Stimulated activated CD4-positive, alpha-beta T cell treated with anti-CD3 and anti-CD28 coated beads, TNF-alpha, amount 100 ng/mL, for 24 hours (primary cell): Measurements from ENCODE around the gene GTF3C1.
"Not testable (repeated sequence)": the region's sequence is repeated elsewhere in the genome, so short reads cannot be mapped to it uniquely, and the experiment has no call there.

Experiments
- DNase-seq, 3 experiments: peaks; one replicate each; pipeline ENCODE4 v3.0.0-alpha.2; 2020; ENCODE audit warnings: low read depth in 3 of 3

Gene GTF3C1

GRCh38 chr16:27445502-27446175 lies 104.1 kb downstream of the GTF3C1 start:
- no peak for DNase-seq

DNA sequence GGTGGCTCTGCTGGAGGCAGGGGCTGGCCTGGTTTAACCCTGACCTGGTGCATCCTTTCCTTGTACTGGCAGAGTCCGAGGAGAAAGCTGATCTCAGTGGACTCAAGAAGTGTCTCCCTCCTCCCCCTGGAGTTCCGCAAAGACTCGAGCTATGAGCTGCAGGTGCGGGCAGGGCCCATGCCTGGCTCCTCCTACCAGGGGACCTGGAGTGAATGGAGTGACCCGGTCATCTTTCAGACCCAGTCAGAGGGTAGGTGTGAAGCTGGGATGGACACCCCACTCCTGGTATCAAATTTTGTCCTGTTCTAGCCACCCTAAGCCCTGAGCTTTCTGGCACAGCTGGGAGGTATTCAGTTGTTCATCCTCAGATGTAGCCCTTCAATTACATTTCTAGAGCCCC lies 105.2 kb downstream of the GTF3C1 start:
- DNase-seq = no peak

GRCh38 chr16:27444015-27444414 lies 105.7 kb downstream of the GTF3C1 start:
- no peak for DNase-seq

GRCh38 chr16:27441998-27442397 lies 107.7 kb downstream of the GTF3C1 start:
- DNase-seq = no peak

DNA sequence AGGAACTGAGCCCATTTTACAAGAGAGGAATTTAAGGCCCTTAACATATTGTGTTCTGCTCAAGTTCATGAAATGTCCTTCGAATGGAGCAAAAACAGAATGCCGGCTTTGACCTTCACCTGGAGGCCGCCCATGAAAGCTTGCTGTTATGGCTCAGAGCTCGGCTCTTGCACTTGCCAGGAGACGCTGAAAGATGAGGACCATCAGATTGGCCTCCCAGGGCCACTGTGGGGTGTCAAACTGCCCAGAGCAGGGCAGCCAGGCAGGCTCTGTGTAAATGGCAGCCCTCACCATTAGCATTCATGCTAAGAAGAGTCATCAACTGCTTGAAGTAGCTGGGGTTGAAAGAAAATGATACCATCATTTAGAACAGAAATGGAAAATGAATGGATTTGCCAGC lies 108.4 kb downstream of the GTF3C1 start:
- DNase-seq = no peak

GRCh38 chr16:27439271-27440018 lies 110.3 kb downstream of the GTF3C1 start:
- DNase-seq = no peak

GRCh38 chr16:27437946-27438345 lies 111.8 kb downstream of the GTF3C1 start:
- DNase-seq = no peak

DNA sequence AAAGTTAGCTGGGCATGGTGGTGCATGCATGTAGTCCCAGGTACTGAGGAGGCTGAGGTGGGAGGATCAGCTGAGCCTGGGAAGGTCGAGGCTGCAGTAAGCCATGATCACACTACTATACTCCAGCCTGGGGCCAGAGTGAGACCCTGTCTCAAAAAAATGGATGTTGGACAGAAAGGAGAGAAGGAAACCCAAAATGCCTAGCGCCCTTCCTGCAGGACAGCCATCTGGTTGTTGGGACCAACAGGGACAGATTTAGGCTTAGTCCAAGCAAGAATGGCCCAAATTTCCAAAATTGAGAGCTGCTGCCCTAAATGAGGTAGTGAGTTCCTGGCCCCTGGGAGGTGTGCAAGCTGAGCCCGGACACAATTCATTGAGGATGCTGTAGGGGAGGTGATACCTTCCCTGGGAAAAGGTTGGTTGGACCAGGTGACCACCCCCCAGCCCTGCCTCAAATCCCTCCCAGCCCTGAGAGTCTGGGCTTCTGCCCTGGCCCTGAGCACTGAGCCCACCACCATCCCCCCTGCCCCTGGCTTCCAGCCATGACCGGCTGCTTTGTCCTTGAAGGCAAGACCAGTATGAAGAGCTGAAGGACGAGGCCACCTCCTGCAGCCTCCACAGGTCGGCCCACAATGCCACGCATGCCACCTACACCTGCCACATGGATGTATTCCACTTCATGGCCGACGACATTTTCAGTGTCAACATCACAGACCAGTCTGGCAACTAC lies 112.6 kb downstream of the GTF3C1 start:
- DNase-seq = no peak

- DNase-seq = no peak
Measured at GRCh38 chr16:27436065-27436464, 113.6 kb downstream of the GTF3C1 start.

DNA sequence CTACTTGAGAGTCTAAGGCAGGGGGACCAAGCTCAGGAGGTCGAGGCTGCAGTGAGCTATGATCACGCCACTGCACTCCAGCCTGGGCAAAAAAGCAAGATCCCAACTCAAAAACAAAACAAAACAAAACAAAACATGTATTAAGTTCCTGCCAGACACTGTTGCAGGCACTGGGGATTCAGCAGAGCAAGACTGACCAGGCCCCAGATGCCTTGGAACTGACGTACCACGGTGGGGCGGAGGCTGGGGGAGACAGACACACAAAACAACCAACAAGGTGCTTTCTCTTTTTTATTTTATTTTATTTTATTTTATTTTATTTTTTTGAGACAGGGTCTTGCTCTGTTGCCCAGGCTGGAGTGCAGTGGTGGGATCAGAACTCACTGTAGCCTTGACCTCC lies 114.6 kb downstream of the GTF3C1 start:
- not testable (repeated sequence) for DNase-seq

- DNase-seq = no peak
Measured at GRCh38 chr16:27434141-27435051, 115.3 kb downstream of the GTF3C1 start.

DNA sequence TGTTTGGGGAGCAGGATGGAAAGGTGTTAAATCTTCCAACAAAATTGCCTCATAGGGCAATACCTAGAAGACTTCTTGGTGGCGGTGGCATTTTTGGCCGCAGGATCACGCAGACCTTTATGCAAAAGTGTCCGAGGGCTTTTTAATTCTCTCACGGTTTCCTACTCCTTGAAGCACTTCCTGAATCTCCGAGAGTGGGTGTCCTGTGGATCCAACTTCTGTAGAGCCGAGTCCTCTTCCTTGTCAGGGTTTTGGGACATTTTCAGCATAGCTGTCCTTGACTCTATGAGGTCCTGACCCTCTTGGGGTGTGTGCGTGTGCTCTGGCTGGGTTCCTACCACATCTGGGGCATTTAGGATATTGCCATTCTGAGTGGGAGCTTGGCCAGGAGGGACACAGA lies 116.1 kb downstream of the GTF3C1 start:
- no peak for DNase-seq

DNA sequence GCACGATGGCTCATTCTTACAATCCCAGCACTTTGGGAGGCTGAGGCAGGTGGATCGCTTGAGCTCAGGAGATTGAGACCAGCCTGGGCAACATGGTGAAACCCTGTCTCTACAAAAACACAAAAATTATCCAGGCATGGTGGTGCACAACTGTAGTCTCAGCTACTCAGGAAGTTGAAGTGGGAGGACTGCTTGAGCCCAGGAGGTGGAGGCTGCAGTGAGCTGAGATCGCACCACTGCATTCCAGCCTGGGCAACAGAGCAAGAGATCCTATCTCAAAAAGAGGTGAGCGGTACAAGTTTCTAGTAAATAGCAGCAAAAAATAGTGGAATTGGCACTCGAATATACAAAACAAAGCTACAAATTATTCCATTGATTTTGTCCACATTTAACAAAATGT lies 116.5 kb downstream of the GTF3C1 start:
- DNase-seq = not testable (repeated sequence)

- no peak for DNase-seq
Measured at GRCh38 chr16:27432558-27432957, 117.2 kb downstream of the GTF3C1 start.

DNA sequence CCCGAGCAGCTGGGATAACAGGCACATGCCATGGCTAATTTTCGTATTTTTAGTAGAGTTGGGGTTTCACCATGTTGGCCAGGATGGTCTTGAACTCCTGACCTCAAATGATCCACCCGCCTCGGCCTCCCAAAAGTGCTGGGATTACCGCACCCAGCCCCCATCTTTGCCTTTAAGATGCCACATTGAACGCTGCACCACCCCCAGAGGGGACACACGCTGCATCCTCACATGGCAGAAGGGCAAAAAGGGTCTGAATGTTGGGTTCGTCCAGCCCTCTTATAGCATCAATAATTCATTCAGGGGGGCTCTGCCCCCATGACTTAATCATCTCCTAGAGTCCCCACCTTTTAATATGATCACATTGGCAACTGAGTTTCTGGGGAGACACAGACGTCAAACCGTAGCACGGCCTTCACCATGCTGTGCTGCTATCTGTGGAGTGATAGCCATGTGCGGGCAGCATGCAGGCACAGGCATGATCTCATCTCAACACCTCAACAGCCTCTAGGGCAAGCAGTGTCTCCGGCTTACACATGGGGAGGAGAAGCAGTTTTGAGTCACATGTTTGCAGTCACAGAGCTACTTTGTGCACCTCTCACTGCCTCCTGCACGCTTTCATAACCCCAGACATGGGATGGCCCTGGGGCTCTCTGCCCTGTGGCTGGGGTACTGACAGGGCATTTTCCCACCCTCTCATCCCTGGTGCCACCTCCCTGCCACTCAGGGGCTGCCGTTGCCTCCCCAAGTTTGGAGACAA lies 117.8 kb downstream of the GTF3C1 start:
- no peak for DNase-seq

- no peak for DNase-seq
Measured at GRCh38 chr16:27430923-27431484, 118.7 kb downstream of the GTF3C1 start.

DNA sequence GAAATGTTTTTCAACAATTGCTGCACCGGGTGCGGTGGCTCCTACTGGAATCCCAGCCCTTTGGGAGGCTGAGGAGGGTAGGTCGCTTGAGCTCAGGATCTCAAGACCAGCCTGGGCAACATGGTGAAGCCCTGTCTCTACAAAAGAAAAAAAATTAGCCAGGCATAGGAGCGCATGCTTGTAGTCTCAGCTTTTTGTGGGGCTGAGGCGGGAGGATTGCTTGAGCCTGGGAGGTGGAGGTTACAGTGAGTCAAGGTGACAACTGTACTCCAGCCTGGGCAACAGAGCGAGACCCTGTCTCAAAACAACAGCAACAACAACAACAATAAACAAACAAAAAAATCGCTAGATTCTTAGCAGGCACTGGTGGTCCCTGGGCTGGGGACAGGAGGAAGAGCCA lies 119.2 kb downstream of the GTF3C1 start:
- DNase-seq = no peak

DNA sequence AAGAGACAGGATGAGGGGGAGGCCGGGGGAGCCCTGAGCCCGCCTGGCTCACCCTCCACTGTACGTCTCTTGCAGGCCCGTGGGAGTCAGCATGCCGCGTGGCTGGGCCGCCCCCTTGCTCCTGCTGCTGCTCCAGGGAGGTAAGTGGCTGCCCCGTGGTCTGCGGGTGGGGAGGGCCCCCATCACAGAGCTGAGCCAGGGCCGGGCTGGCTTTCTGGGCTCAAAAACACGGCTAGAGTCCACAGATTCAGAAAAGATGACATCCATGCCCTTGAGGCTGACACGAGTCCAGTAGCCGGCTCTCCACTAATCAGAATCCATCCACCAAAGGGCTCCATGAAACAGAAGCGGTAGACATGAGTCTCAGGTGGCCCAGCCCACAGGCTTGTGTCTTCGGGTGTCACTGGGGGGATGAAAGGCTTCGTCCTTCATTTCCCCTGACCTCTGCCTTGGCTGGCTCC lies 119.7 kb downstream of the GTF3C1 start:
- no peak for DNase-seq

GRCh38 chr16:27429330-27429871 lies 120.3 kb downstream of the GTF3C1 start:
- DNase-seq = no peak
